ENCODE data around the gene DYNC1LI1.

DYNC1LI1 gene

DNA sequence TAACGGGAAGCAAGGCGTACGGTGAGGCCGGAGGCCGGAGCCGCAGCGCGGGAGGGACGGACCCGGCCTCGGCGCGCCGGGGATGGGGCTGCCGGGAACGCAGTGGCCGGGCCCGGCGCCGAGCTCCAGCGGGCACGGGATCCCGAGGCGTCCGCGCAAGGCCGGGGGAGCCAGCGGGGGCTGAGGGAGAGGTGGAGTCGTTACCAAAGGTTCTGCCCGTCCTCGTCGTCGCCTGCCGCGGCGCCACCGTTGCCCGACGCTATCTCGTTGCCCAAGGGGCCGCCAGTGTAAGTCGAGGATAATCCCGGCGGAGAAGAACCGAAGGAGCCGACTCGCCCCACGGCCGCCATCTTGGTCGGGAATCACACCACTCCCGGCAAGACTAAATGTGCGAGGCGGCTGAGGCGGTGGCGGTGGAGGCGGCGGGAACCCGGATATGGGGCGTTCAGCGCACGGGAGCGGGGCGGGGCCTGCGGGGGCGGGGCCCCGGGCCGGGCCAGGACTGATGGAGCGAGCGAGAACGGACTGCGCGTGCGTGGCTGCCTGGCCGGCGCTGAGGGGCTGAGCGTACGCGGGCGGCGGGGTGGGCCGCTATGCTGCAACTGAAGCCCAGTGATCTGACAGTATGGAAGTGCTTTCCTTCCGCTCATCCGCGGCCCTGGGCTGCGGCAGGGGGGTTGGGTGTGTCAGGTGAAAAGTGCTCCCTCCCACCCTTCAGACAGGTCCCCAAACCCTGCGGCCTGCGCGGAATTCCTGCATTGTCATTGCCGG lies at the start of gene DYNC1LI1:
TSS of gene DYNC1LI1 (minus strand) at position 438 of the 771 bp plus-strand sequence. CDS start at position 350, 88 bp downstream.
- intact Hi-C loops (cut with DNase I) = loop anchor here (1.0 kb wide), 1 partner anchor 115 kb away; the partner anchor contains the start of gene CNOT10
- peak; percentile 89 to 99 (median 94) for DNase-seq

DNA sequence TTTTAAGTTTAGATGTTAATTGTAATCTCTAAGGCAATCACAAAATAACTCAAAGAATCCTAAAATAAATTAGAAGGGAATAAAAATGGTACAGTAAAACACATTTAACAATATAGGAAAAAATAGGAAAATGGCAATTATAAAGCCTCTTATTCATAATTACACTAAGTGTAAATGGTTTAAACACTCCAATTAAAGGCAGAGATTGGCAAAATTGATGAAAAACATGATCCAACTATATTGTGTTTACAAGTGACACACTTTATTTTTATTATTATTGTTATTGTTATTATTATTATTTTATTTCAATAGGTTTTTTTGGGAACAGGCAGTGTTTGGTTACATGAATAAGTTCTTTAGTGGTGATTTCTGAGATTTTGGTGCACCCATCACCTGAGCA lies 48.7 kb upstream of the DYNC1LI1 start:
- intact Hi-C loops (cut with DNase I) = no loop called here
- DNase-seq = no peak

DNA sequence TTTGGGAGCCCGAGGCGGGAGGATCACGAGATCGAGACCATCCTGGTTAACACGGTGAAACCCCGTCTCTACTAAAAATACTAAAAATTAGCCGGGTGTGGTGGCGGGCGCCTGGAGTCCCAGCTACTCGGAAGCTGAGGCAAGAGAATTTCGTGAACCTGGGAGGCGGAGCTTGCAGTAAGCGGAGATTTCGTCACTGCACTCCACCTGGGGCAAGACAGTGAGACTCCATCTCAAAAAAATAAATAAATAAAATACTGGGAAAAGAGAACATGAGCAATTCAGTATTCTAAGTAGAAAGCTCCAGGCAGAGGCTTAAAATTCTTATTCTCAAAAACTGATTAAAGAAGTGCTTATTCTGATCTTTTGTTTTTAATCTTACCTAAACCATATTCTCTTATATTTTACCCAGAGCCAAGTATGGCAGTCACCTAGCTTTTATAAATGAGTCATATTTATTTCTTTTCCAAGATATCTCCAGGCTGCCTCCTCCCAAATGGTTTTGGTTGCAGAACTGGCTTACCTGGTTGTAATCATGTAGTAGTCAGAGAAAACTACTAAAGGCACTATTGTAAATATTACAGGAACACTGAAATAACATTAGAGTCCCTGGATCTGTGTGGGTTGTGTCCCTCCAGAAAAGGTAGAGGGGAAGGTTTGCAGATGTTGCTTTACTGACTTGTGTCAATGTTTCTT lies 45.8 kb upstream of the DYNC1LI1 start:
- no peak for DNase-seq
- intact Hi-C loops (cut with DNase I) = no loop called here

DNA sequence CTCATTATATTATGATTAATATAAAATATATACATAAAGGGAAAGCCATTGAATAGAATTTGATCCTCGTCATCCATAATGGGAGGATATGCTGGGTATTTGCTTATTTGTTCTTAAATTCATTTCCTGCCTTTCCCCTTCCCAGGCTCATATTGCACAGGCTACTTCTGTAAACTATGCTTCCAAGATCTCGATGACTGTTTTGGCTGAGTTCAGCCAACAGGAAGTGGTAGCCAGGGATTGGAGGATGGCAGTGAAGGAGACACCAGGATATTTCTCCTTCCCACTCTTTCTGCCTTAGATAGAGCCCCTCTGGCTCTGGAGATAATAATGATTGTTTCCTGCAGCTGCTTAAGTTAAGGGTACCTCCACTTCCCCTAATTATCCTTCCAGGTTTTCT lies 44.3 kb upstream of the DYNC1LI1 start:
- DNase-seq = no peak
- intact Hi-C loops (cut with DNase I) = no loop called here

DNA sequence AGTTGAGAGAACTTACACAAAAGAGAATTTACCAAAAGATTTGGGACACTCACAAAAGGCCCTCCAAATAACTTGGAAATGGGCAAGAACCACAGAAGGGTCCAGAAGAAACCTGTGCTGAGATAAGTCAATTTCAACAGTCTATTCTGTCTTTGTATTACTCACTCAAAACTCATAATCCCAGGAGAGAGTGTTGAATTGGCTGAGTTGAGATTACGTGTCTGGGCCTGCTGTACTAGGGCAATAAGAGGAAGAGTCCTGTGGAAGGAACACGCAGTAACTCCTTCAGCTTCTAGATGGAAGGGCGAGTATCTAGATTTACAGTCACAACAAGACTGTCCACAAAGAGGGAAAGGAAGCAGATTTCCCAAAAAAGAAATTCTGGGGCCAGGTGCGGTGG lies 42.5 kb upstream of the DYNC1LI1 start:
- DNase-seq = no peak
- intact Hi-C loops (cut with DNase I) = no loop called here

DNA sequence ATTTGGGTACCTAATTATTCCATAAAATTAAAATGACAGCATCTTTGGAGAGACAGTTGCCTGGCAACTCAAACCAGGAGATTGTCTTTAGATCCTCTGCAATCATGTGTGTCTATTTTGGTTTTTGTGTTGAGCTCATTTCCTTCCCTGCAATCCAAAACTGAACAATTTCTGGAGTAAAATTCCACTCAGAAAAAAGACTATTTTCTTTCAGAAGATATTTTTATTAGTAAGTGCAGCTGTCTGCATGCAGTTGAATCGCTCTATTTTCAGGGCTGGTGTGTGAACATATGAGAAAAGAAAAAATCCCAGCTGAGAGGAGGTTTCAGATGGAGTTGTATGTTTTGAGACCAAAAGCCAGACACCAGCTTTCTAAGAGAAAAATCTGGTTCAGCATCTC lies 41.9 kb upstream of the DYNC1LI1 start:
- DNase-seq = no peak
- intact Hi-C loops (cut with DNase I) = no loop called here

DNA sequence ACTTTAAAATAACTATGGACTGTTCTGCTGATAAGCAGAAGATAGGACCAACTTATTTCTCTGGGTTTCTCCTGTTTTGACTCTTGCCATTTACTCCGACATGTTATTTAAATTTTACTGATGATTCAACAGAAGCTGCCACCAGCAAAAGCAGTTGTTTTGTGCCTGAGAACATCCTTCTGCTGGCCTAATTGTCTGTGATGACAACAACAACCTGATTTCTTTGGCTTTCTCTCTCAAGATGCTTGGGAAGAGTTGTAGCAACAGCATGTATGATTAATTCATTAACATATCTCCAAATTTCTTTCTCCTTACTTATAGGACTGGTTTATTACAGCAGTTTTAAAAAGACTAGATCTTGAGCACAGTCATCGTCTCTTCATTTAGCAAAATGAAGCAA lies 36.9 kb upstream of the DYNC1LI1 start:
- no peak for DNase-seq
- intact Hi-C loops (cut with DNase I) = no loop called here

DNA sequence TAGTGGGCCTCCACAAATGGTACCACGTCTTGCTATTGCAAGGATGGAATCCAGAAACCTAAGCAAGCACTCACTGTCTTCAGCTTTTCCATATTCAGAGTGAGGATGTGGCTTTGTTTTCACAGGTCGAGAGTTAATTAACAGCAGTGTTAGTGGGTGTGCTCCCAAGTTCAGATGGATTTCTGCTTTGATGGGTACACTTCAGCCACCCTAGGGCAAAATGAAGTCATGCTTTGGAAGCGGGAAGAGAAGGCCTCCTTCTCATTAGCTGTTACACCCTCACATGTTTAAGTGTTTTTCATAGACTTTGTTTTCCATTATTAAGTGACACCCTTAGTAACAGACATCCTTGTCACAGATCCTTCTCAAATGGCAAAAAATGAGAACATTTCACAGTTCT lies 36.3 kb upstream of the DYNC1LI1 start:
- no peak for DNase-seq
- intact Hi-C loops (cut with DNase I) = no loop called here

DNA sequence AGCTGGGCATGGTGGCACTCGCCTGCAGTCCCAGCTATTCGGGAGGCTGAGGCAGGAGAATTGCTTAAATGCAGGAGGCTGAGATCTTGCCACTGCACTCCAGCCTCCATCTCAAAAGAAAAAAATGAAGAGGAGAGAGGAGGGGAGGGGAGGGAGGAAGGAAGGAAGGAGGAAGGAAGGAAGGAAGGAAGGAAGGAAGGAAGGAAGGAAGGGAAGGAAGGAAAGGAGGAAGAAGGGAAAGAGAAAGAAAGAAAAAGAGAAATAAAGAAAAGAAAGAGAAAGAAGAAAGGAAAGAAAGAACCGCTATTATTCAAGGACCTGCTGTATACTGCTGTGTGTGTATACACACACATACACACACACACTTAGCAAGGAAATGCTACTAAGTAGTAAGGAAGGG lies 35.6 kb upstream of the DYNC1LI1 start:
- DNase-seq = no peak
- intact Hi-C loops (cut with DNase I) = no loop called here

DNA sequence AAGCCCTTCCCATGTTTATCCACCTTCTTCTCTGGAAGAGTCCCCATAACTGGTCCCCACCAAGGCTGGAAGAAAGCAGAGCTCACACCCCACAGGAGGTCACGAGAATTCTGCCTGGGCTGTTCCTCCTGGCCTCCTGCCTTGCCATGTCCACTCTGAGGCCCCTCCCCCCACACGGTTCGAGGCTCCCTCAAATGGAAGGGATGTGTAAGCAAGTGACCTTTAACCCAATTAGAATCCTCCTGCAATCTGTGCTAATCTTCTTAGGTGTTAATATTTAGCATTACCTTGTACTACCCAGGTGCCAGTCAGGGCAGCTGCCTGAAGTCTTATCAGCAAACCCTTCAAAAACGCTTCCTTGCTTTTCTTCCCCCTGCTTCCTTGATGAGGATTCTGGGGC lies 32.4 kb upstream of the DYNC1LI1 start:
- intact Hi-C loops (cut with DNase I) = no loop called here
- DNase-seq = no peak

DNA sequence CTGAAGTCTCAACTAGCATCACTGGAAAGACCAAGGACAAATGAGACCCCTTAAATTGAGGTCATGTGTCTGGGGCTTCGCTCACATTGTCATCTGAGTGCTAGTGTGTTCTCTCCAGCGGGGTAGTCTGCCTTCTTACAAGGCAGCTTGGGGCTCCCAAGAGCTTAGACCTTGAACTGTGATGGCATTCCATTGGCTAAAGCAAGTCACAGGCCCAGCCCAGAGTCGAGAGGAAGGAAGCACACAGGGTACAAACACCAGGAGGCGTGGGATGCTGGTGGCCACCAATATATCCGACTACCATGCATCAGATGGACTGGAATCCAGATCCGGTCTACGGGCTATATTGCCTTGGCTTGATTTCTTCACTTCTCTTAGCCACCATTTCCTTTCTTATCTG lies 31.5 kb upstream of the DYNC1LI1 start:
- intact Hi-C loops (cut with DNase I) = no loop called here
- DNase-seq = no peak

DNA sequence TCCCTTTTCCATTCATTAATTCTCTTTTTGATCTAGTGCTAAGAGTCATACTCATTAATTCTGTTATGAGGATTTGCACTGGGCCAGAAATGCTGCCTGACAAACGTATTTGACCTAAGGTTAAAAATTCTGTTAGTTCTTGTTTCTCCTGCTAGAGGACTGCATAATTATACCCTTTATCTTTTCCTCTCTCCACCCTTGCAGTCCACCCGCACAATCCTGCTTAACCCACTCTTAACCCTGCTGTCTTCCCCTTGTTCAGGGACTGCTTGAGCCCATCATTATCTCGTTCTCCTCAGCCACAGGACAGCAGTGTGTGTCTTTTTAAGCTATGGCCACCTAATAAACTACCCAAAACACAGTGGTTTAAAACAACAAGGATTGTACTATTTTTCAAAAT lies 31.1 kb upstream of the DYNC1LI1 start:
- no peak for DNase-seq
- intact Hi-C loops (cut with DNase I) = no loop called here

DNA sequence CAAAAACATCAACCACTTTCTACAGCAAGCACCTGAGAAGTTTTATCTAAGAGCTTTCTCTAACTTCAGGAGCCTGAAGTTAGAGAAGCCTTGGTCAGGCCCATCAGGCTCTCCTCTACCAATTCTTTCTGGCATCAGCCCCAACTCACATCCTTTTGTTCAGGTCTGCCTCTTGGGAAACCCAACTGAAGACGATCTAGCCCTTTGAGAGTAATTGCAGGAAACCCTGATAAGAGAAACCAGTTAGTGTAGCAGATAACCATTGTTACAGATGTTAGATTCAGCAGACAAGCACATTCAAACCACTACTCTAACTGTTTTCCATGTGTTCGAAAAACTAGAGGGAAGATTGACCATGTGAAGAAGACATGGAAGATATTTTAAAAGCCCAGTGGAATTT lies 27.0 kb upstream of the DYNC1LI1 start:
- intact Hi-C loops (cut with DNase I) = no loop called here
- DNase-seq = no peak

DNA sequence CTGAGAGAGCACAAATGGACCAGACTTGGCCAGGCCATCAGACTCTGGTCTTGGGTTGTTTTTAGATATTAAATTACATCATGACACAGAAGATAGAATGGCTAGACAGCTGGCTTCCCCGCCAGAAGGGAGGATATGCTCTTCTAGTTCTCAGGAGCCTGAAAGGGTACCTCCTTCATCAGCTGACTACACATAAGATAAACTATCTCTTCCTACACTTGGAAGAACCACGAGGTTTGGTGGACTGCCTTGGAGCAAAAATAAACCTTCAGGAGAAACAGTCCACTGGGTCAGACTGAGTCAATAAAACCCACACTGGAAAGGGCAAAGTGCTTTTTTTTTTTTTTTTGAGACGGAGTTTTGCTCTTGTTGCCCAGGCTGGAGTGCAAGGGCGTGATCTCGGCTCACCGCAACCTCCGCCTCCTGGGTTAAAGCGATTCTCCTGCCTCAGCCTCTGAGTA lies 26.3 kb upstream of the DYNC1LI1 start:
- intact Hi-C loops (cut with DNase I) = no loop called here
- DNase-seq = no peak

DNA sequence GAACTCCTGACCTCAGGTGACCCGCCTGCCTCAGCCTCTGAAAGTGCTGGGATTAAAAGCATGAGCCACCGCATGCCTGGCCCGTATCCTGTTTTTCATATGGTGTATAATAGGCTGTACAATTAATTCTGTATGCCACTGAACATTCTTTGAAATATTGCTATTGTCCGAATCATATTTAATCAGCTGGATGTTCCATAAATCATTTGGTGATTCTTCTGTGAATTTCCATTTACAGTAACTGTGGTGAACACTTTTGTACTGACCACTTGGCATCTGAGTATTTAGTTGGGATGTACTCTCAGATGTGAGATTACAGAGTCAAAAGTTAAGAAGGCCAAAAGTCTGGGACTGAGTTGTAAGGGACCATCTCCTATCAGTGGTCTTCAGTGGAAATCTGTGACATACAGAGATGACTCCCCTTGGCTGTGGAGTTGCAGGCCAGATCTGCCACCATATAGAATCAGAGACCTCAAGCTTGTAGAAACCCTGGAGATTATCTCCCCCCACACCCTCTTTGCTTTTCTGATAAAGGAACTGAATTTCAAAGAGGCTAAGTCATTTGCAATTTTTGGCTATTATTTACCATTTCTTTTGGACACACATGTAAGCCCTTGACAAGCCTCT lies 25.7 kb upstream of the DYNC1LI1 start:
- no peak for DNase-seq
- intact Hi-C loops (cut with DNase I) = no loop called here

DNA sequence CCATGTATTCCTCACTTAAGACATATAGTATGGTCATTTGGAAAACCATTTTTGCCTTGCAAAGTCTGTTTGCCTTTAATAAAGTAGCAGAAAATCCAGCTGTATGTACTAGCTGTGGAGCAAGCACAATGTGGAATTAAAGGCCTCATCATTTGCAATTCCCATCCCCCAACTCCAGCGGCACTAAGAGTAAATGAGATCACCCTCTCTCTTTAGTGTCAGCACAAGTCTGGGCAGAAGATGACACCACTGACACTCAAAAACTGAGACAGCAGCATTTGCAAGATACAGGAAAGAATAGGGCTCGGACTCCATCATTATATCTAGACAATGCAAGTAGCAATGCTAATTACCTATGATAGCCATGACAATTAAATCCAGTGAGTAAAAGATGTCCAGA lies 24.7 kb upstream of the DYNC1LI1 start:
- intact Hi-C loops (cut with DNase I) = no loop called here

DNA sequence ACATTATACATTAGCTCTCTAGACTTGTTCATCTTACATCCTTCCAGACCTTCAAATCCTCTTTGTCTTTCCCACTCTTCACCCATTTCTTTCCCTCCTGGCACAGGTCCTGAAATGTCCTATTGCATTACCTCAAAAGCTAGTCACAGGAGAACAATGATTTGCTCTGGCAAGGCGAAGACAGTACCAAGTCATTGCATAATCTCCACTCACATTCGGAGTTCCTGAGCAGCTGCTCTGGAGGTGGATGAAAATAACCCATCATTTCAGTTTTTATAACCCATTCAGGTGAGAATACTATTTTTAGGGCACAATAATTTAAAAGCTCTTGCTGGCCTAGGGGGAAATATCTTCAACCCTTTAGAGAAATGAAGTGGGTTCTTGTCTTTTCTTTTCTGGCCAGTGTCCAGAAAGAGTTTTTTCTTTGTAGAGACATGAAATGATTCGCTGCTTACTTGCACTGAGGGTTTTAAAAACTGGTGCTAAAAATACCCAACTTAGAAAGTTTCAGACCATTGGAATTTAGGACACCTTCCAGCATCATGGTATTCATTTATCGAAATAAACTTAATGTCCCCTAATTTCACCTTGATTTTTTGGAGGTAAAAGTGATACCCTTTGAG lies 23.4 kb upstream of the DYNC1LI1 start:
- DNase-seq = no peak
- intact Hi-C loops (cut with DNase I) = no loop called here

More for the DNA sequence above, 24.7 kb upstream of the DYNC1LI1 start:
- no peak for DNase-seq

DNA sequence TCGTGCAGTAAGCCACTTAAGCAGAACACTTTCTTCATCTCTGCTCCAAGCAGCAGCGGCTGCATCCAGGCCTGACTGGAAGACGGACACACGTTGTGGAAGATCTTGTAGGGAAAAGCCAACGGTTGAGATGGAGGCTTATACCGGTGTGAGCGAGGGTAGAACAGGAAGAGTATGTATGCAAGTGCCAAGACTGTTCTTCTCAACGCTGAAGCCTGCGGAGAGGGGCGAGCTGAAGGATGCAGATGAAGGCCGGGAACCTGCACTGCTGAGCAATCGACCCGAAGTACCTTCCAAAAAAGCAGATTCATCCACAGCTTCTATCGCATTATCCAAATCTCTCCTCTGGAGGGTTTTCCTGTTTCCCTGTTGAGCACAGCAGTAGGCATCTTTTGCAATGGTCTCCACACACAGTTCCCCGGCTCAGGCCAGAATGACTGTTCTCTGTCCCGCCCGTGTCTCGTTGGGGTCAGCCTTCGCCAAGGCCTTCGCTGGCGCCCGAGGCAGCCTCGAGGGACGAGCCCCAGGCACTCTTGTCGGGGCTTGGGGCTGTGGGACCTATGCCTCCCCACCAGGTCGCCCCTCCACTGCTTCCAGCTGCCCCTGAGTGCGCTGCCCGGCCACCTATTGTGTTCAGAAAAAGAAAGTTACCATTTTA lies 22.2 kb upstream of the DYNC1LI1 start:
- DNase-seq = no peak
- intact Hi-C loops (cut with DNase I) = no loop called here

DNA sequence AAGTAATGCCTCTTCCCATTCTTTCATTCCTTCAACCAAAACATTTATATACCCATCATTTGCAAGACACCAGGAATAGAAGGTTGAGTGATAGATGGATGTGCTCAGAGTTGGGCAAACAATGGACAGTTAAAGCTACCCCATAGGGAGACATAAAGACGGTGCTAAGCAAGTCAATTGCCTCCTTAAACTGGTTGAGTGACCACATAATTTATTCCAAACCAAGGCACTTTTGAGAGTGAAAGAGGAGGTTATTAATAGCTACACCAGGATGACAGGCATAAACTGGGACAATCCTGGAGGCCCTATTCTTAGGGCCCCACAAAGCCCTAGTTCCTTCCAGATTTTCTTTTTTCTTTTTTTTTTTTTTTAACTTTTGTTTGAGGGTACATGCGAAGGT lies 21.4 kb upstream of the DYNC1LI1 start:
- no peak for DNase-seq
- intact Hi-C loops (cut with DNase I) = no loop called here

DNA sequence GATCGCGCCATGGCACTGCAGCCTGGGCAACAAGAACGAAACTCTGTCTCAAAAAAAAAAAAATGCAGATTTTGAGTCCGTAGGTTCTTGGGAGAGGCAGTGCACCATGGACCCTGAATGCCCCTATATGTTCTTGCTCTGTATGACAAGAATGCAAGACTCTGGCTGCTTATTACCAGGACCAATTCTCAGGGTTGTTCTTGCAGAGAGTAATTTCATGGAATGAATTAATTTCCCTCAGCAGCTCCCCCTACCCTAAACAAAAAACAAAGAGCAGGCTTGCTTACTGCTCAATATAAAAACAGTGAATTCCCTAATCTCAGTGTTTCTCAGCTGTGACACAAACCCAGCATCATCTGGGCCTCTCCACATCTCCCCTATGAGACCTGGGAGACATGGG lies 20.5 kb upstream of the DYNC1LI1 start:
- DNase-seq = no peak
- intact Hi-C loops (cut with DNase I) = no loop called here

DNA sequence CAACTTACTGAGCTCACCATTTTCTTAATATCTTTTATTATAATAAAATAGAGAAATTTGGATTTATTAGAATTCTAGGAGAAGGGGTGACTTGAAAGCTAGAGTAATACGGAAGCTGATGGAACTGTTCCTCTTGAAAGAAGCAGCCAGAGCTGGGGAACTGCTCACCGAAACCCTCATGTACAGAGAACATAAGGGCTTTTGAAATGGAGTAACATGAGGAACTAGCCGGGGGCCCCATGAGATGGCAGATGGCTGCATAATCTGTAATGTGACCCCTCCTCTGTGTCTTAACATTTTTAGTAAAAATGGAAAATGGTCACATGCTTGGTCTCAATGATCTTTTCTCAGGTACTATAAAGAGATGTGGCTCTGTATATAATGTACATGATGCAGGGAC lies 15.7 kb upstream of the DYNC1LI1 start:
- DNase-seq = no peak
- intact Hi-C loops (cut with DNase I) = no loop called here
